Natural killer cell (primary cell): Measurements from ENCODE around the gene ARHGAP26. TPM values are rescaled to one million over a fixed set of nuclear protein-coding genes. Genes with fewer than 3 reads are reported as not detected.

Experiments used
- ATAC-seq, 3 donors: fragments of 150-1000 bp in 2 of 3; fragments of 200-7000 bp in 1 of 3; cut with Tn5 transposase; 1 replicate in 1 of 3; 2 replicates in 2 of 3; pipeline ENCODE4 v1.10.0; 2021; ENCODE audit warnings: mild to moderate bottlenecking in 2 of 3, moderate library complexity in 2 of 3
- DNase-seq, 2 donors: peaks; one replicate each; pipeline versions ENCODE4 v3.0.0 to v3.0.0-alpha.2; 2013 to 2021; ENCODE audit warnings: mixed read lengths in 1 of 2
- H3K27ac ChIP-seq: one replicate; pipeline ENCODE4 v1.5.1; 2013; ENCODE audit warnings: mild to moderate bottlenecking, low read length
- H3K27me3 ChIP-seq: one replicate; pipeline ENCODE4 v1.6.1; 2013; ENCODE audit warnings: low read length; ENCODE audit not compliant: control insufficient read depth, insufficient read depth
- H3K36me3 ChIP-seq: one replicate; pipeline ENCODE4 v1.6.1; 2013; ENCODE audit warnings: low read length; ENCODE audit not compliant: control insufficient read depth, insufficient read depth
- H3K4me1 ChIP-seq: one replicate; pipeline ENCODE4 v1.6.1; 2013; ENCODE audit warnings: low read length; ENCODE audit not compliant: control insufficient read depth, insufficient read depth
- H3K4me3 ChIP-seq: one replicate; pipeline ENCODE4 v1.5.1; 2013; ENCODE audit warnings: low read length
- H3K9me3 ChIP-seq: one replicate; pipeline ENCODE4 v1.6.1; 2013; ENCODE audit warnings: low read length; ENCODE audit not compliant: control insufficient read depth, insufficient read depth
- H3K27ac Mint-ChIP-seq, 2 donors: one replicate each; pipeline ENCODE4 v1.8.0; 2022; ENCODE audit warnings: mild to moderate bottlenecking in 2 of 2, mixed read lengths in 2 of 2, moderate library complexity in 1 of 2
- H3K27me3 Mint-ChIP-seq, 2 donors: one replicate each; pipeline ENCODE4 v1.8.0; 2022; ENCODE audit warnings: low read depth in 2 of 2, mixed read lengths in 2 of 2
- H3K36me3 Mint-ChIP-seq: one replicate; pipeline ENCODE4 v1.8.0; 2022; ENCODE audit warnings: mixed read lengths
- H3K4me1 Mint-ChIP-seq, 2 donors: one replicate each; pipeline ENCODE4 v1.8.0; 2022; ENCODE audit warnings: mixed read lengths in 2 of 2
- H3K4me3 Mint-ChIP-seq: one replicate; pipeline ENCODE4 v1.8.0; 2022; ENCODE audit warnings: mild to moderate bottlenecking, moderate library complexity, mixed read lengths
- H3K9me3 Mint-ChIP-seq, 2 donors: one replicate each; pipeline ENCODE4 v1.8.0; 2022; ENCODE audit warnings: mixed read lengths in 2 of 2
- WGBS: methylation state at CpG from one replicate; pipeline ENCODE4 v1.1.7; 2013; ENCODE audit warnings: missing lambda C conversion rate; ENCODE audit not compliant: insufficient coverage; 5-methylcytosine and 5-hydroxymethylcytosine counted together
- intact Hi-C: fragments of 100-400 bp; cut with micrococcal nuclease; formaldehyde crosslinking; loops from one replicate; pipeline ENCODE4 v1.14.2; 2022
- total RNA-seq, 4 donors: library from RNA; stranded (reverse); fragments of 120-200 nt in 1 of 4; gene quantifications; one replicate each; pipeline versions ENCODE4 v1.2.3 to v1.2.4, GENCODE V29; 2013 to 2022
- TF ChIP-seq, protein P1 (sequence below): fragments of 200-600 bp; IDR thresholded peaks from one replicate; pipeline ENCODE4 v1.8.0; 2022; ENCODE audit warnings: antibody characterized with exemption

The ARHGAP26 gene
- total RNA-seq, 3 donors from 2014 or later (not counting 1 experiment from before 2014, with no cell fraction given): 153 to 159 (median 158) TPM

DNA sequence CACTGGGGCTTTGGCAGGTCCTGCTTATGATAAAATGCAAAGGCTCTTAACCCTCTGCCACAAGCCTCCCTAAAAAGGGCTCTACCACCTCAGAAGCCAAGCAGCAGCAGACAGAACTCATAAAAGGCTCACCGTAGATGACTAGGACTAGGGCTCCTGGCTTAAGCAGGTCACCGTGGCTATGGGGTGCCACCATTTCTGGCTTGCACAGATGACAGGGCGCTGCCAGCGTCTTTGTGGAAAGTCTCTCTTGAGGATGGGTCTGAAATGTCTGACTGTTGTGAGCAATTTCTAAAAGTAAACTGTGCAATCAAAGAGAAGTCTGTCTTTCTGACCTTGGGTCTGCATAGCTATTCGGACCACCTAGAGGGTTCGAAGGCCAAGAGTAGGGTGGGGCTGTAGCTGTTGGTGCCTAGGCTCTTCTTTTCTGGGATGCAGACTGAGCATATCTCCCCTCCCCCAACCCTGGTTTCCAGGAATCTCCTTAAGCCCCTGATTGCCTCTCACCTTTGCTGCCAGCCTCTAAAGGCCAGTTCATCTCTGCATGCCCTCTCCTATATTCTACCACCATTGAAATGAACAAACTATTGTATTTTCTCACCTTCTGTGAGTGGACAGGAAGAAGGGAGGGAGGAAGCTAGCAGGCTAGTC lies 307.4 kb downstream of the ARHGAP26 start:
- no peak for ATAC-seq
- TF ChIP-seq, protein P1, sequence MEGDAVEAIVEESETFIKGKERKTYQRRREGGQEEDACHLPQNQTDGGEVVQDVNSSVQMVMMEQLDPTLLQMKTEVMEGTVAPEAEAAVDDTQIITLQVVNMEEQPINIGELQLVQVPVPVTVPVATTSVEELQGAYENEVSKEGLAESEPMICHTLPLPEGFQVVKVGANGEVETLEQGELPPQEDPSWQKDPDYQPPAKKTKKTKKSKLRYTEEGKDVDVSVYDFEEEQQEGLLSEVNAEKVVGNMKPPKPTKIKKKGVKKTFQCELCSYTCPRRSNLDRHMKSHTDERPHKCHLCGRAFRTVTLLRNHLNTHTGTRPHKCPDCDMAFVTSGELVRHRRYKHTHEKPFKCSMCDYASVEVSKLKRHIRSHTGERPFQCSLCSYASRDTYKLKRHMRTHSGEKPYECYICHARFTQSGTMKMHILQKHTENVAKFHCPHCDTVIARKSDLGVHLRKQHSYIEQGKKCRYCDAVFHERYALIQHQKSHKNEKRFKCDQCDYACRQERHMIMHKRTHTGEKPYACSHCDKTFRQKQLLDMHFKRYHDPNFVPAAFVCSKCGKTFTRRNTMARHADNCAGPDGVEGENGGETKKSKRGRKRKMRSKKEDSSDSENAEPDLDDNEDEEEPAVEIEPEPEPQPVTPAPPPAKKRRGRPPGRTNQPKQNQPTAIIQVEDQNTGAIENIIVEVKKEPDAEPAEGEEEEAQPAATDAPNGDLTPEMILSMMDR: no peak
- Mint-ChIP-seq H3K36me3 (no peaks in the 10 kb centered on the region), H3K4me1 (peaks cover 40% of the 10 kb centered on the region in 2 donors), H3K27ac (no peak overlapping the region), H3K27me3 (no peaks in the 10 kb centered on the region), H3K9me3 (no peaks in the 10 kb centered on the region), H3K4me3 (no peak overlapping the region)
- DNase-seq: no peak
- Histone ChIP-seq H3K4me3 (no peak overlapping the region), H3K4me1 (peaks cover 8% of the 10 kb centered on the region), H3K27ac (no peak overlapping the region), H3K36me3 (peaks cover 9% of the 10 kb centered on the region), H3K9me3 (no peaks in the 10 kb centered on the region), H3K27me3 (no peaks in the 10 kb centered on the region)
- 92% methylated on average over 6 of the region's 6 CpGs for WGBS
- intact Hi-C loops: no loop called here

DNA sequence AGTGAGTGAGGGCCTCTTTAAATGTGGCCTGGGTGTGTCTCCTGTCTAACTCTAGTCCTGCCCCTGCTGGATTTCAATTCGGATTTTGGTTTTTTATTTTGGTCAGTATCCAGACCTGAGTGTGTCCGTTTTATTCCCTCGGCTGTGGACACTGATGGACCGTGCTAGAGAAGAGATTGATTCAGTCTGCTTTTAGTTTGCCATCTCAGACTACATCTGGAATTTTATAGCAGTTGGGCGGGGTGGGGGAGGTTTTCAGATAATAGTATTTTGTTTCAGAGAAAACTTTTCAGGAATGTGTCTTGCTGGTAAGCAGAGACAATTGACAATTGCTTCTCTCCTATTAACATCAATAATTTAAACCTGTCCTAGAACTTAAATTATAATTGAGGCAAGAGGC lies 308.1 kb downstream of the ARHGAP26 start:
- Mint-ChIP-seq H3K27ac (no peak overlapping the region), H3K36me3 (no peaks in the 10 kb centered on the region), H3K4me1 (peaks cover 40 to 44% of the 10 kb centered on the region in 2 donors), H3K27me3 (no peaks in the 10 kb centered on the region), H3K4me3 (no peak overlapping the region), H3K9me3 (no peaks in the 10 kb centered on the region)
- no peak overlapping the region for H3K4me3 ChIP-seq
- H3K36me3 ChIP-seq: peaks cover 9% of the 10 kb centered on the region
- intact Hi-C loops: no loop called here
- WGBS: 85% methylated on average over 5 of the region's 5 CpGs
- DNase-seq (no peak), ATAC-seq (no peak)
- peaks cover 8% of the 10 kb centered on the region for H3K4me1 ChIP-seq
- TF ChIP-seq, protein P1: no peak
- no peak overlapping the region for H3K27ac ChIP-seq
- H3K27me3 ChIP-seq: no peaks in the 10 kb centered on the region
- H3K9me3 ChIP-seq: no peaks in the 10 kb centered on the region

DNA sequence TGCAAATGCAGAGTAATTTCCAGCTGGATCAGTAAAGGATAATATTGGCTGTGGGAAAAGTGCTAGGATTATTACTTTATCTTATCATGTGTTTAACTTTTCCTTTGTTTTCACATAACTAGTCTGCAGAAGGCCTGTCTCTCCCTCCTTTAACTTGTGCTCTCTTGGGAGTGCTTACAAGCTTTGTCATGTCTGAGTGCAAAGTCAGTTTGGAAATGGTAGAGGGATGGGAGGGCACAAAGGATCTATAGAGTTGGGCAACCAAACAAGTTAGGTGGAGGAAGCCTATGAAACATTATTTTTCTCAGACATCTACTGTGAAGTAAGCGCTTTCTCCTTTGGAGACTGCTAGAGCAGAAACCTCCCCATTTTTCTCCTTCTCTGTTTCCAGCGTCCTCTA lies 308.8 kb downstream of the ARHGAP26 start:
- no peak overlapping the region for H3K4me3 ChIP-seq
- DNase-seq (no peak), ATAC-seq (no peak)
- H3K36me3 ChIP-seq: peaks cover 9% of the 10 kb centered on the region
- Mint-ChIP-seq H3K27ac (peak overlapping the region in 1 of 2 donors; percentile 16), H3K4me1 (peaks cover 40 to 50% of the 10 kb centered on the region in 2 donors), H3K4me3 (no peak overlapping the region), H3K9me3 (no peaks in the 10 kb centered on the region), H3K27me3 (no peaks in the 10 kb centered on the region), H3K36me3 (no peaks in the 10 kb centered on the region)
- peaks cover 8% of the 10 kb centered on the region for H3K4me1 ChIP-seq
- H3K9me3 ChIP-seq: no peaks in the 10 kb centered on the region
- H3K27ac ChIP-seq: no peak overlapping the region
- intact Hi-C loops: no loop called here
- TF ChIP-seq, protein P1: no peak
- no peaks in the 10 kb centered on the region for H3K27me3 ChIP-seq
- 93% methylated on average over 2 of the region's 2 CpGs for WGBS

DNA sequence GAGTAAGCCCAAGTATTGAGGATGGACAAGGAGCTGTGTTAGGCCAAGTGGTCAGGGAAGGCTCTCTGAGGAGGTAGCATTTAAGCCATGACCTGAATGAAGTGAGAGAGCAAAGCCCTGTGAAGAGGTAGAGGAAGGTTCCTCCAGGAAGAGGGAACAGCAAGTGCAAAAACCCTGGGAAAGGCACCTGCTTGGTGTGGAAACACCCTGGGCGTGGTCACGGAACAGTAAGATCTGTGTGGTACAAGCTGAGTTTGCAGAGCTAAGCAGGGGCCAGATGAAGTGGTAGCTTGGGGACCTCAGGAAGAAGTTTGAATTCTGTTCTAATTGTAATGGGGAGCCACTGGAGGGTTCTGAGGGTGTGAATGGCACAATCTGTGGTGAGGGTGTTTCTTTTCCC lies 310.2 kb downstream of the ARHGAP26 start:
- ATAC-seq (no peak), DNase-seq (no peak)
- Mint-ChIP-seq H3K9me3 (no peaks in the 10 kb centered on the region), H3K4me1 (peaks cover 36 to 50% of the 10 kb centered on the region in 2 donors), H3K4me3 (no peak overlapping the region), H3K27me3 (no peaks in the 10 kb centered on the region), H3K36me3 (no peaks in the 10 kb centered on the region), H3K27ac (peak overlapping the region; percentile 21 to 38)
- H3K27me3 ChIP-seq: no peaks in the 10 kb centered on the region
- H3K4me1 ChIP-seq: peaks cover 8% of the 10 kb centered on the region
- no peaks in the 10 kb centered on the region for H3K9me3 ChIP-seq
- no peak overlapping the region for H3K27ac ChIP-seq
- TF ChIP-seq, protein P1: no peak
- WGBS: 87% methylated on average over 2 of the region's 2 CpGs
- no peak overlapping the region for H3K4me3 ChIP-seq
- intact Hi-C loops: no loop called here
- H3K36me3 ChIP-seq: peaks cover 9% of the 10 kb centered on the region
